Stomach smooth muscle (tissue), 2 donors: ENCODE data around the gene ANK2.
"Not testable (repeated sequence)": the region's sequence is repeated elsewhere in the genome, so short reads cannot be mapped to it uniquely, and the experiment has no call there.

Source experiments
- H3K27ac ChIP-seq: one replicate; pipeline ENCODE4 v1.7.0; 2013; ENCODE audit warnings: mild to moderate bottlenecking, low read length, inconsistent platforms
- H3K27me3 ChIP-seq, 2 donors: one replicate each; pipeline ENCODE4 v1.7.0; 2013; ENCODE audit warnings: low read length in 2 of 2; ENCODE audit not compliant: insufficient read depth in 2 of 2, control insufficient read depth in 1 of 2
- H3K36me3 ChIP-seq, 2 donors: one replicate each; pipeline ENCODE4 v1.7.0; 2013; ENCODE audit warnings: low read length in 2 of 2; ENCODE audit not compliant: control insufficient read depth in 2 of 2, insufficient read depth in 2 of 2
- H3K4me1 ChIP-seq: one replicate; pipeline ENCODE4 v1.7.0; 2013; ENCODE audit warnings: low read length; ENCODE audit not compliant: control insufficient read depth, insufficient read depth
- H3K4me3 ChIP-seq, 2 donors: one replicate each; pipeline ENCODE4 v1.7.0; 2013; ENCODE audit warnings: low read length in 2 of 2
- H3K9ac ChIP-seq, 2 donors: one replicate each; pipeline ENCODE4 v1.7.0; 2013; ENCODE audit warnings: low read length in 2 of 2, mild to moderate bottlenecking in 1 of 2
- H3K9me3 ChIP-seq, 2 donors: one replicate each; pipeline ENCODE4 v1.7.0; 2013; ENCODE audit warnings: low read length in 2 of 2; ENCODE audit not compliant: control insufficient read depth in 2 of 2
- donor health status: healthy.
- donor health status: Pancreatic carcinoma.

Gene ANK2

DNA sequence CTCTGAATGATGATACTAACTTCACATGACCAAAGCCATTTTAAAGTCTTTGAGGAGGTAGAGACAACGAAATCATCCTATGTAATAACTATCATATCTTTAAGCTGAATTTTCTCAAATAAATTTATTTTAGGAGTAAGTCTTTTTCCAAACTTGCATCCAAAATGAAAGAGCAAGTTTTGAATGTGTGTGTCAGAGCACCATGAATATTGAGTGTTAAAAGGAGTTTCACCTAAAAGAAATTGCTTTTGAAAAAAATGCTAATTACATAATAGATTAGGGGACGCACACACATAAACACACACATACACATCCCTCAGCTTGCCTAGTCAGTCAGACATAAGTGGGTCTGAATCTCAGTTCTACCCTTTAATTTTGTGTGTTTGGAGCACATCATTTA is 1.9 kb downstream of the ANK2 start:
- H3K27ac ChIP-seq: no peak overlapping the region
- H3K9ac ChIP-seq: no peak overlapping the region
- H3K4me3 ChIP-seq: no peak overlapping the region
- no peaks in the 10 kb centered on the region for H3K9me3 ChIP-seq
- H3K27me3 ChIP-seq: no peaks in the 10 kb centered on the region
- H3K4me1 ChIP-seq: peaks cover 8% of the 10 kb centered on the region
- no peaks in the 10 kb centered on the region for H3K36me3 ChIP-seq

GRCh38 chr4:113052379-113052951 is 3.0 kb downstream of the ANK2 start:
- Histone ChIP-seq H3K9ac (no peak overlapping the region), H3K9me3 (no peaks in the 10 kb centered on the region), H3K4me1 (peaks cover 8% of the 10 kb centered on the region), H3K27ac (no peak overlapping the region), H3K36me3 (no peaks in the 10 kb centered on the region), H3K4me3 (no peak overlapping the region), H3K27me3 (no peaks in the 10 kb centered on the region)

DNA sequence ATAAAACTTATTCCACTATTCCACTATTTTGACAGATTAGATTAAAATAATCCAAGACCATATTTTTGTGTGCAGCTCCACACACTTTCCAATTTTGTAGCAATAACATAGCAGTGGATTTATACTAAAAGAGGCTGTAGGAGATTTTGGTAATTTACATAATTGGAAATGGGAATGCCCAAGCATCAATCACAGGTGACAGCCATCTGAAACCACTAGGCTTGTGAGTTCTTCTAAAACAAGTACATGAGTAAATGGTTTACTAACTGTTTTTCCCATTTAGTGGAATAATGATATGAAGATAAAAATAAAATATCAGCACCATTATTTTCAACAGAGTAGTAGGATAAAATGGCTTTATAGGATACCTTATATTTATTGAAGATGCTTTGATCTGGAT is 4.4 kb downstream of the ANK2 start:
- Histone ChIP-seq H3K9ac (no peak overlapping the region), H3K4me1 (peaks cover 8% of the 10 kb centered on the region), H3K9me3 (no peaks in the 10 kb centered on the region), H3K36me3 (no peaks in the 10 kb centered on the region), H3K27me3 (no peaks in the 10 kb centered on the region), H3K4me3 (no peak overlapping the region), H3K27ac (no peak overlapping the region)

GRCh38 chr4:113056318-113056717 is 6.9 kb downstream of the ANK2 start:
- Histone ChIP-seq H3K9ac (no peak overlapping the region), H3K4me3 (no peak overlapping the region), H3K4me1 (no peaks in the 10 kb centered on the region), H3K27ac (no peak overlapping the region), H3K27me3 (no peaks in the 10 kb centered on the region), H3K36me3 (no peaks in the 10 kb centered on the region), H3K9me3 (no peaks in the 10 kb centered on the region)

- Histone ChIP-seq H3K4me3 (no peak overlapping the region), H3K27ac (no peak overlapping the region), H3K36me3 (no peaks in the 10 kb centered on the region), H3K27me3 (no peaks in the 10 kb centered on the region), H3K9ac (no peak overlapping the region), H3K4me1 (no peaks in the 10 kb centered on the region), H3K9me3 (no peaks in the 10 kb centered on the region)
These were observed 8.4 kb downstream of the ANK2 start for GRCh38 chr4:113057891-113058290.

DNA sequence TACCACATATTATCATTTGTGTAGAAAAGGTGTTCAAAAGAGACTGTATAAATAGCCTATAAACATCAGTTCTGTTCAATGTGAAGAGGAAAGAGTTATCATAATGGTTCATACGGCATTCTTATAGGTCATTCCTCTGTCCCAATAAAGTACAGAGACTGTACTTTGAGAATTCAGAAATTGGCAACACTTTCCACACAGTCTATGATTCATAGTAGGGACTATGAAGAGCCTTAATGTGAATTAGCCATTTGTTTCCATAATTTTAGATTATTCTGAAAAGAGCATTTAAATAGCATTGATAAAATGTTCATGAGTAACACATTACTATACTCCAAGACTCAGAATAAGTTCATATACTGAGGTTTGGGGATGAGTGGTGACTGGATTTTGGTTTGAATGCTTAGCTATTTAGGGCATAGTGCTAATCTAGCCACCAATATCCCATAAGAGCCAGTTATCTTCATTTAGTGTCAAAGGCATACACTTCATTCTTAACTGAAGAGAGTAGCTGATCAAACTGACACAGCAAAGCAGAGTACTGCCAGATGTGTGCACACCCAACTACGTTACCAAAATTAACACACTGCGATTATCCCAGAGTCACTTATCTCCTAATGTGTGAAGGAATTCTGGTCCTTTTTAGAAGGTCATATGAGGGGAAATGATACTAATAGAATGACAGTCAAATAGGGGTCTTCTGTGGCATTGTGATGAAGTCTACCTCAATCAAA is 10.2 kb downstream of the ANK2 start:
- Histone ChIP-seq H3K4me3 (no peak overlapping the region), H3K9me3 (no peaks in the 10 kb centered on the region), H3K27ac (no peak overlapping the region), H3K4me1 (no peaks in the 10 kb centered on the region), H3K36me3 (no peaks in the 10 kb centered on the region), H3K9ac (no peak overlapping the region), H3K27me3 (no peaks in the 10 kb centered on the region)

GRCh38 chr4:113060853-113061252 is 11.4 kb downstream of the ANK2 start:
- H3K36me3 ChIP-seq: no peaks in the 10 kb centered on the region
- H3K4me1 ChIP-seq: no peaks in the 10 kb centered on the region
- no peaks in the 10 kb centered on the region for H3K27me3 ChIP-seq
- no peaks in the 10 kb centered on the region for H3K9me3 ChIP-seq
- no peak overlapping the region for H3K27ac ChIP-seq
- H3K9ac ChIP-seq: no peak overlapping the region
- no peak overlapping the region for H3K4me3 ChIP-seq

- H3K36me3 ChIP-seq: no peaks in the 10 kb centered on the region
- no peaks in the 10 kb centered on the region for H3K4me1 ChIP-seq
- H3K4me3 ChIP-seq: no peak overlapping the region
- H3K27ac ChIP-seq: no peak overlapping the region
- H3K9ac ChIP-seq: no peak overlapping the region
- no peaks in the 10 kb centered on the region for H3K27me3 ChIP-seq
- H3K9me3 ChIP-seq: no peaks in the 10 kb centered on the region
These were observed 14.8 kb downstream of the ANK2 start for GRCh38 chr4:113064244-113064643.

GRCh38 chr4:113065629-113066028 is 16.2 kb downstream of the ANK2 start:
- H3K4me1 ChIP-seq: no peaks in the 10 kb centered on the region
- no peaks in the 10 kb centered on the region for H3K36me3 ChIP-seq
- H3K9me3 ChIP-seq: no peaks in the 10 kb centered on the region
- no peak overlapping the region for H3K27ac ChIP-seq
- H3K4me3 ChIP-seq: no peak overlapping the region
- H3K27me3 ChIP-seq: no peaks in the 10 kb centered on the region
- no peak overlapping the region for H3K9ac ChIP-seq

DNA sequence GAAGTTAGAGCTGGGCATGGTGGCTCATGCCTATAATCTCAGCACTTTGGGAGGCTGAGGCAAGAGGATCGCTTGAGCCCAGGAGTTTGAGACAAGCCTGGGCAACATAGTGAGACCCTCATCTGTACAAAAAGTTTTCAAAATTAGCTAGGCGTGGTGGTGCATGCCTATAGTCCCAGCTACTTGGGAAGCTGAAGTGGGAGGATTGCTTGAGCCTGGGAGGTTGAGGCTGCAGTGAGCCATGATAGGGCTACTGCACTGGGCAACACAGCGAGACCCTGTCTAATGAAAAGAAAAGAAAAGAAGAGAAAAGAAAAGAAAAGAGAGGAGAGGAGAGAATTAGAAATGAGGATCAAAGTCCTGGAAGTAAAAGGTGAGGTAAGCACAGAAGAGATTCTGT is 19.3 kb downstream of the ANK2 start:
- not testable (repeated sequence) for H3K27ac ChIP-seq, H3K9me3 ChIP-seq, H3K9ac ChIP-seq, H3K4me3 ChIP-seq, H3K27me3 ChIP-seq, H3K4me1 ChIP-seq, H3K36me3 ChIP-seq

GRCh38 chr4:113069212-113069892 is 19.9 kb downstream of the ANK2 start:
- H3K9me3 ChIP-seq: no peaks in the 10 kb centered on the region
- no peak overlapping the region for H3K9ac ChIP-seq
- H3K27ac ChIP-seq: no peak overlapping the region
- no peaks in the 10 kb centered on the region for H3K27me3 ChIP-seq
- no peaks in the 10 kb centered on the region for H3K36me3 ChIP-seq
- no peak overlapping the region for H3K4me3 ChIP-seq
- no peaks in the 10 kb centered on the region for H3K4me1 ChIP-seq
